CD4-positive, alpha-beta T cell treated with Interleukin-15 for 1 hour (primary cell): ENCODE data around the gene IL6R.
"Not testable (repeated sequence)": the region's sequence is repeated elsewhere in the genome, so short reads cannot be mapped to it uniquely, and the experiment has no call there.

Source experiments
- DNase-seq: peaks from one replicate; pipeline ENCODE4 v3.0.0-alpha.2; 2020

Gene IL6R

GRCh38 chr1:154485106-154485505, 80.0 kb downstream of the IL6R start:
- no peak for DNase-seq

GRCh38 chr1:154485910-154486496, 80.9 kb downstream of the IL6R start:
- no peak for DNase-seq

GRCh38 chr1:154486756-154487155, 81.6 kb downstream of the IL6R start:
- DNase-seq = not testable (repeated sequence)

- no peak for DNase-seq
Observed at GRCh38 chr1:154488922-154489321, 83.8 kb downstream of the IL6R start.

- no peak for DNase-seq
Observed at GRCh38 chr1:154489695-154490274, 84.6 kb downstream of the IL6R start.

- no peak for DNase-seq
Observed at GRCh38 chr1:154490317-154490716, 85.2 kb downstream of the IL6R start.

- DNase-seq = no peak
Observed at GRCh38 chr1:154492115-154492514, 87.0 kb downstream of the IL6R start.

- DNase-seq = peak; percentile 58
Observed at GRCh38 chr1:154493276-154493675, 88.1 kb downstream of the IL6R start.

GRCh38 chr1:154495496-154496273, 90.5 kb downstream of the IL6R start:
- no peak for DNase-seq

- DNase-seq = no peak
Observed at GRCh38 chr1:154496383-154496782, 91.2 kb downstream of the IL6R start.

- no peak for DNase-seq
Observed at GRCh38 chr1:154497026-154497806, 92.1 kb downstream of the IL6R start.

GRCh38 chr1:154499446-154499845, 94.3 kb downstream of the IL6R start:
- no peak for DNase-seq

- no peak for DNase-seq
Observed at GRCh38 chr1:154500533-154500932, 95.4 kb downstream of the IL6R start.

- DNase-seq = no peak
Observed at GRCh38 chr1:154501423-154502065, 96.4 kb downstream of the IL6R start.

GRCh38 chr1:154502066-154502743, 97.1 kb downstream of the IL6R start, which contains the start of the genes SHE and TDRD10:
Gene SHE, minus strand, starts transcription at chr1:154502412. Its CDS starts 386 bp downstream, at chr1:154502026.
Gene TDRD10, plus strand, starts transcription at chr1:154502219. Its CDS starts 4,685 bp downstream, at chr1:154506904.
- no peak for DNase-seq

- no peak for DNase-seq
Observed at GRCh38 chr1:154502744-154503115, 97.6 kb downstream of the IL6R start.

- DNase-seq = no peak
Observed at GRCh38 chr1:154503898-154504297, 98.8 kb downstream of the IL6R start.

GRCh38 chr1:154512760-154513159, 107.6 kb downstream of the IL6R start:
- no peak for DNase-seq

GRCh38 chr1:154514066-154514553, 109.0 kb downstream of the IL6R start:
- DNase-seq = no peak

GRCh38 chr1:154517661-154518060, 112.5 kb downstream of the IL6R start:
- no peak for DNase-seq
